Testis (tissue), 3 donors: ENCODE results near the gene PAPPA2. TPM values are rescaled to one million over a fixed set of nuclear protein-coding genes. Genes with fewer than 3 reads are reported as not detected.

Experiments used
- DNase-seq: peaks from one replicate; pipeline ENCODE4 v3.0.0-alpha.2; 2019
- H3K27ac ChIP-seq, 2 donors: fragments of 200-600 bp; sonication (generic); one replicate each; pipeline ENCODE4 v1.5.1; 2019
- H3K27me3 ChIP-seq: fragments of 200-600 bp; sonication (generic); one replicate; pipeline ENCODE4 v1.5.1; 2019
- H3K36me3 ChIP-seq: fragments of 200-600 bp; sonication (generic); one replicate; pipeline ENCODE4 v1.5.1; 2017; ENCODE audit warnings: low read depth; ENCODE audit errors: missing control alignments
- H3K4me1 ChIP-seq: fragments of 200-600 bp; sonication (generic); one replicate; pipeline ENCODE4 v1.5.1; 2019
- H3K4me3 ChIP-seq, 2 donors: fragments of 200-600 bp; sonication (generic); one replicate each; pipeline ENCODE4 v1.5.1; 2017 to 2019
- H3K9me3 ChIP-seq: fragments of 200-600 bp; sonication (generic); one replicate; pipeline ENCODE4 v1.5.1; 2017
- CTCF ChIP-seq, 3 experiments: fragments of 450-650 bp in 2 of 3; fragments of 200-600 bp in 1 of 3; sonication (generic) in 1 of 3; IDR thresholded peaks; one replicate each; pipeline ENCODE4 v1.5.1; 2016 to 2019; ENCODE audit warnings: antibody characterized with exemption in 3 of 3, mild to moderate bottlenecking in 2 of 3, moderate library complexity in 1 of 3
- POLR2A ChIP-seq: fragments of 450-650 bp; IDR thresholded peaks from one replicate; pipeline ENCODE4 v1.6.1; 2017; ENCODE audit warnings: antibody characterized with exemption, mild to moderate bottlenecking, moderate library complexity
- WGBS, 2 donors: methylation state at CpG; one replicate each; pipeline ENCODE4 v1.1.5; 2018; 5-methylcytosine and 5-hydroxymethylcytosine counted together
- intact Hi-C: fragments of 100-400 bp; cut with DNase I; formaldehyde crosslinking; loops from one replicate; pipeline ENCODE4 v1.15.1; 2023; ENCODE audit warnings: low total_unique reads
- polyA plus RNA-seq: library from polyadenylated mRNA; stranded (reverse); fragments of 350-450 nt; fragmentation: Illumina TruSeq; extraction: RNeasy Lipid Tissue Mini Kit (QIAGEN cat#74804); gene quantifications from one replicate; pipeline ENCODE4 v1.2.3, GENCODE V29; 2014; ENCODE audit warnings: low read depth, low replicate concordance; ENCODE audit not compliant: insufficient read depth
- total RNA-seq, 2 donors: library from RNA; depleted of rRNA; stranded (reverse); fragments of >200 nt; gene quantifications; one replicate each; pipeline ENCODE4 v1.2.3, GENCODE V29; 2016

The PAPPA2 gene
- total and polyA plus RNA-seq, 3 donors from 2014 or later, result 0.80 to 2.2 (median 2.2) TPM

- intact Hi-C loops, result no loop called here
- no peaks in the 10 kb centered on the region for H3K4me1 ChIP-seq
- DNase-seq, result no peak
- TF ChIP-seq POLR2A, result no peak
- TF ChIP-seq CTCF (IDR thresholded peaks at IDR 0.05), result no peak
- no peak overlapping the region for H3K4me3 ChIP-seq
- no peak overlapping the region for H3K27ac ChIP-seq
- H3K9me3 ChIP-seq, result no peaks in the 10 kb centered on the region
- 42 to 60% methylated on average over 11 of the region's 11 CpGs for WGBS, 2 donors
- H3K36me3 ChIP-seq, result no peaks in the 10 kb centered on the region
- H3K27me3 ChIP-seq, result no peaks in the 10 kb centered on the region
Measured at GRCh38 chr1:176693697-176694329, 230.8 kb downstream of the PAPPA2 start.

- DNase-seq, result no peak
- H3K9me3 ChIP-seq, result no peaks in the 10 kb centered on the region
- WGBS, 2 donors, result 82 to 85% methylated on average over 2 of the region's 2 CpGs
- H3K4me3 ChIP-seq, result no peak overlapping the region
- H3K36me3 ChIP-seq, result no peaks in the 10 kb centered on the region
- H3K27ac ChIP-seq, result no peak overlapping the region
- H3K27me3 ChIP-seq, result no peaks in the 10 kb centered on the region
- no peaks in the 10 kb centered on the region for H3K4me1 ChIP-seq
- intact Hi-C loops, result no loop called here
- no peak for TF ChIP-seq CTCF (IDR thresholded peaks at IDR 0.05)
Measured at GRCh38 chr1:176694713-176695112, 231.7 kb downstream of the PAPPA2 start.

DNA sequence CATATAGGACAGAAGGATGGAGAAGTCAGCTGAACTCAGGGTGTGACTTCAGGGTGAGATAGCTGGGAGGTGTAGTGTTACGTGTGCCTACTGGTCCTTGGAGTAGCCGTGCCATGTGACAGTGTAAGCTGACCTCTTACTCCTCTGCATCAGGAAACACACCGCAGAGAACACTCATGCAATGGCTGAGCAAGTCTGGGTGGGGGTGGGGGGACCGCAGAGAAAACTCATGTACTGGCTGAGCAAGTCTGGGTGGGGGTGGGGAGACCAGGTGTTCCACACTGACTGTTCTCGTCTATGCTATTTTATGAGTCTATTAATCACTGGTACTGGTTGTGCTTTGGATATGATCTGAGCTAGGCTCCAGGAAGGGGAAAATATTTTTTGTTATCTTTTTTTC, 233.1 kb downstream of the PAPPA2 start:
- Histone ChIP-seq H3K27ac (no peak overlapping the region), H3K36me3 (no peaks in the 10 kb centered on the region), H3K27me3 (no peaks in the 10 kb centered on the region), H3K4me1 (no peaks in the 10 kb centered on the region), H3K4me3 (no peak overlapping the region), H3K9me3 (no peaks in the 10 kb centered on the region)
- 52 to 57% methylated on average over 5 of the region's 5 CpGs for WGBS, 2 donors
- intact Hi-C loops, result no loop called here
- TF ChIP-seq CTCF (IDR thresholded peaks at IDR 0.05) (no peak), POLR2A (no peak)
- no peak for DNase-seq

DNA sequence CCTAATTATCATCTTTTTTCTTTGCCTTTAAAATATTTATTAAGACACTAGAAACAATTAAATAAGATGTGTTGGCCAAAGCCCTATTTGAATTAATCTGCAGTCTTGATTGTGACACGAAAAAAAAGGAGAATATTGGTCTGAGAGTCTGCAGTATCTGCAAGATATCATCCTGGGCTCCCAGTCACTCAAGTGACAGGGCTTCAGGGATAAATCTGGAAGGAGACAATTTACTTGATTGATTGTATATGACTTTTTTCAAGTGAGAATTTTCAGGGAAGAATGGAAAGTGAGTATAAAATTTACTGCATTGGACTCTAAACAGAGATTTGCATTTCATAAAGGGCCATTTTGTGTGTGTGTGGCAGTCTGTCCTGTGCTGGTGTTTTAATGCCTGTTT, 233.7 kb downstream of the PAPPA2 start:
- H3K9me3 ChIP-seq, result no peaks in the 10 kb centered on the region
- whole genome bisulfite sequencing, 2 donors, result 65 to 67% methylated on average over 1 of the region's 1 CpG
- H3K27me3 ChIP-seq, result no peaks in the 10 kb centered on the region
- H3K4me1 ChIP-seq, result no peaks in the 10 kb centered on the region
- H3K27ac ChIP-seq, result no peak overlapping the region
- H3K36me3 ChIP-seq, result no peaks in the 10 kb centered on the region
- no peak overlapping the region for H3K4me3 ChIP-seq
- intact Hi-C loops, result no loop called here
- TF ChIP-seq CTCF (IDR thresholded peaks at IDR 0.05), result no peak
- no peak for TF ChIP-seq POLR2A
- DNase-seq, result no peak

GRCh38 chr1:176699821-176700220, 236.8 kb downstream of the PAPPA2 start:
- no peak for TF ChIP-seq CTCF (IDR thresholded peaks at IDR 0.05)
- no peak for TF ChIP-seq POLR2A
- no peaks in the 10 kb centered on the region for H3K27me3 ChIP-seq
- no peaks in the 10 kb centered on the region for H3K36me3 ChIP-seq
- no peaks in the 10 kb centered on the region for H3K4me1 ChIP-seq
- DNase-seq, result no peak
- H3K27ac ChIP-seq, result no peak overlapping the region
- 95 to 98% methylated on average over 2 of the region's 2 CpGs for WGBS, 2 donors
- H3K9me3 ChIP-seq, result no peaks in the 10 kb centered on the region
- H3K4me3 ChIP-seq, result no peak overlapping the region
- intact Hi-C loops, result no loop called here
